ENCODE results near the gene EXOSC2.

DNA sequence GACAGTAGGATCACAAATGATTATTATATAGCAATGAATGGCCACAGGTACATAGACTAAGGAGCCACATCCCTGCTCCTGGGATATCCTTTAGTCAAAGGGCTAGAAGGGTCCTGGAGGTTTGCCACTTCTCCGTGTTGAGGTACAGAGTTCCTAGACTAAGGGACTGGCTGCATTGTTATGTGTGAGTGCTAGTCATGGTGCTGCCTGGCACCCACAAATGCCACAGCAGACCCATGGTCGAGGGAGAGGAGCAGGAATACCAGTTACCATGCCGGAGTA is 47.4 kb downstream of the EXOSC2 start:
- TF ChIP-seq, protein P1, sequence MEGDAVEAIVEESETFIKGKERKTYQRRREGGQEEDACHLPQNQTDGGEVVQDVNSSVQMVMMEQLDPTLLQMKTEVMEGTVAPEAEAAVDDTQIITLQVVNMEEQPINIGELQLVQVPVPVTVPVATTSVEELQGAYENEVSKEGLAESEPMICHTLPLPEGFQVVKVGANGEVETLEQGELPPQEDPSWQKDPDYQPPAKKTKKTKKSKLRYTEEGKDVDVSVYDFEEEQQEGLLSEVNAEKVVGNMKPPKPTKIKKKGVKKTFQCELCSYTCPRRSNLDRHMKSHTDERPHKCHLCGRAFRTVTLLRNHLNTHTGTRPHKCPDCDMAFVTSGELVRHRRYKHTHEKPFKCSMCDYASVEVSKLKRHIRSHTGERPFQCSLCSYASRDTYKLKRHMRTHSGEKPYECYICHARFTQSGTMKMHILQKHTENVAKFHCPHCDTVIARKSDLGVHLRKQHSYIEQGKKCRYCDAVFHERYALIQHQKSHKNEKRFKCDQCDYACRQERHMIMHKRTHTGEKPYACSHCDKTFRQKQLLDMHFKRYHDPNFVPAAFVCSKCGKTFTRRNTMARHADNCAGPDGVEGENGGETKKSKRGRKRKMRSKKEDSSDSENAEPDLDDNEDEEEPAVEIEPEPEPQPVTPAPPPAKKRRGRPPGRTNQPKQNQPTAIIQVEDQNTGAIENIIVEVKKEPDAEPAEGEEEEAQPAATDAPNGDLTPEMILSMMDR (IDR thresholded peaks at IDR 0.05): no peak
- TF ChIP-seq POLR2AphosphoS5 (IDR thresholded peaks at IDR 0.05; ENCODE audit: low read depth, low read length): no peak
- no peak for TF ChIP-seq SIN3A (IDR thresholded peaks at IDR 0.05; ENCODE audit: borderline replicate concordance, insufficient read depth, low read depth, low read length)
